Esophagus muscularis mucosa (tissue), 2 donors: ENCODE measurements around the gene MRTFA.

ENCODE experiments used
- POLR2A ChIP-seq: fragments of 450-650 bp; IDR thresholded peaks from one replicate; pipeline ENCODE4 v1.6.1; 2017; ENCODE audit warnings: antibody characterized with exemption, moderate library complexity, mild to moderate bottlenecking, low read depth
- POLR2AphosphoS5 ChIP-seq, 2 donors: sonication (generic); formaldehyde crosslinking; IDR thresholded peaks; one replicate each; pipeline ENCODE4 v1.6.1; 2017; ENCODE audit warnings: antibody characterized with exemption in 2 of 2

GRCh38 chr22:40638261-40638660 is 1.7 kb upstream of the MRTFA start:
- TF ChIP-seq POLR2AphosphoS5 (IDR thresholded peaks at IDR 0.05) (no peak), POLR2A (no peak)
